ENCODE results near the gene SCN1B.

GRCh38 chr19:35033067-35034004, 3.1 kb downstream of the SCN1B start:
- TF ChIP-seq CTCF (IDR thresholded peaks at IDR 0.05) (no peak), RAD21 (conservative IDR thresholded peaks at IDR 0.05 in 1 of 2, IDR thresholded peaks at IDR 0.05 in 1 of 2) (no peak), RCOR1 (IDR thresholded peaks at IDR 0.05; ENCODE audit: low read depth, low read length) (no peak), SREBF2 (IDR thresholded peaks at IDR 0.05) (no peak)
